Measurements from ENCODE around the gene ELMOD3. TPM values are rescaled to one million over a fixed set of nuclear protein-coding genes. Genes with fewer than 3 reads are reported as not detected.

The ELMOD3 gene
- polyA plus RNA-seq, 1 donor from 2014 or later, result 39.7 TPM

GRCh38 chr2:85429213-85429923, 74.8 kb downstream of the ELMOD3 start:
- Histone ChIP-seq H4K20me1 (ENCODE audit: insufficient read depth) (no peaks in the 10 kb centered on the region), H3K9me3 (ENCODE audit: low read length) (no peaks in the 10 kb centered on the region), H3K9ac (ENCODE audit: low read length) (peak overlapping the region; percentile 79), H3K4me2 (ENCODE audit: low read length) (no peak overlapping the region), H3K36me3 (ENCODE audit: insufficient read depth, low read length) (no peaks in the 10 kb centered on the region), H3K27ac (ENCODE audit: low read length) (peak overlapping the region; percentile 99), H2AFZ (ENCODE audit: low read depth, low read length) (no peak overlapping the region), H3K9me2 (ENCODE audit: insufficient read depth, low read length) (no peaks in the 10 kb centered on the region), H3K79me2 (replicated peaks; ENCODE audit: insufficient read depth, low read length) (no peaks in the 10 kb centered on the region), H3K27me3 (ENCODE audit: insufficient read depth, low read depth, low read length) (no peaks in the 10 kb centered on the region), H3F3A (ENCODE audit: insufficient read depth, low read length, poor library complexity, severe bottlenecking) (no peaks in the 10 kb centered on the region), H3K4me3 (ENCODE audit: low read length) (no peak overlapping the region)
- no peak for TF ChIP-seq CTCF (IDR thresholded peaks at IDR 0.05; ENCODE audit: poor library complexity, severe bottlenecking)
- TF ChIP-seq TAF1 (IDR thresholded peaks at IDR 0.05; ENCODE audit: low read depth), result no peak
- TF ChIP-seq EZH2 (IDR thresholded peaks at IDR 0.05; ENCODE audit: borderline replicate concordance, insufficient read depth, low read length, poor library complexity, severe bottlenecking), result no peak
- no peak for TF ChIP-seq MXI1 (conservative IDR thresholded peaks at IDR 0.05; ENCODE audit: poor library complexity, severe bottlenecking)
- no peak for TF ChIP-seq RAD21 (conservative IDR thresholded peaks at IDR 0.05)

GRCh38 chr2:85429924-85430289, 75.3 kb downstream of the ELMOD3 start:
- peak overlapping the region; percentile 99 for H3K27ac ChIP-seq (ENCODE audit: low read length)

More at GRCh38 chr2:85429924-85430289, 75.3 kb downstream of the ELMOD3 start:
- peak overlapping the region; percentile 0 for H3K4me2 ChIP-seq (ENCODE audit: low read length)
- H3K27me3 ChIP-seq (ENCODE audit: insufficient read depth, low read depth, low read length), result no peaks in the 10 kb centered on the region
- H3K9me2 ChIP-seq (ENCODE audit: insufficient read depth, low read length), result no peaks in the 10 kb centered on the region
- no peak overlapping the region for H2AFZ ChIP-seq (ENCODE audit: low read depth, low read length)
- H3K36me3 ChIP-seq (ENCODE audit: insufficient read depth, low read length), result no peaks in the 10 kb centered on the region
- H4K20me1 ChIP-seq (ENCODE audit: insufficient read depth), result no peaks in the 10 kb centered on the region
- H3K9me3 ChIP-seq (ENCODE audit: low read length), result no peaks in the 10 kb centered on the region
- H3F3A ChIP-seq (ENCODE audit: insufficient read depth, low read length, poor library complexity, severe bottlenecking), result no peaks in the 10 kb centered on the region
- no peak overlapping the region for H3K4me3 ChIP-seq (ENCODE audit: low read length)
- H3K9ac ChIP-seq (ENCODE audit: low read length), result peak overlapping the region; percentile 79
- H3K79me2 ChIP-seq (replicated peaks; ENCODE audit: insufficient read depth, low read length), result no peaks in the 10 kb centered on the region
- TF ChIP-seq EZH2 (IDR thresholded peaks at IDR 0.05; ENCODE audit: borderline replicate concordance, insufficient read depth, low read length, poor library complexity, severe bottlenecking), result no peak
- TF ChIP-seq CTCF (IDR thresholded peaks at IDR 0.05; ENCODE audit: poor library complexity, severe bottlenecking), result no peak
- TF ChIP-seq MXI1 (conservative IDR thresholded peaks at IDR 0.05; ENCODE audit: poor library complexity, severe bottlenecking), result no peak
- TF ChIP-seq TAF1 (IDR thresholded peaks at IDR 0.05; ENCODE audit: low read depth), result no peak
- no peak for TF ChIP-seq SMC3 (conservative IDR thresholded peaks at IDR 0.05; ENCODE audit: poor library complexity)
- TF ChIP-seq RAD21 (conservative IDR thresholded peaks at IDR 0.05), result no peak
- TF ChIP-seq REST (IDR thresholded peaks at IDR 0.05; ENCODE audit: borderline replicate concordance), result no peak
- TF ChIP-seq POLR2AphosphoS5 (IDR thresholded peaks at IDR 0.05), result no peak
- TF ChIP-seq EP300 (conservative IDR thresholded peaks at IDR 0.05; ENCODE audit: poor library complexity, severe bottlenecking), result no peak

All from neural cell (in vitro differentiated cells).